ENCODE data around the gene ATAD2B.

The ATAD2B gene

GRCh38 chr2:23836505-23836904, 90.4 kb downstream of the ATAD2B start:
- no peak for DNase-seq

GRCh38 chr2:23835988-23836387, 90.9 kb downstream of the ATAD2B start:
- no peak for DNase-seq

- no peak for DNase-seq
These were observed 91.5 kb downstream of the ATAD2B start for GRCh38 chr2:23835423-23835822.

- DNase-seq: no peak
These were observed 97.9 kb downstream of the ATAD2B start for GRCh38 chr2:23828986-23829385.

DNA sequence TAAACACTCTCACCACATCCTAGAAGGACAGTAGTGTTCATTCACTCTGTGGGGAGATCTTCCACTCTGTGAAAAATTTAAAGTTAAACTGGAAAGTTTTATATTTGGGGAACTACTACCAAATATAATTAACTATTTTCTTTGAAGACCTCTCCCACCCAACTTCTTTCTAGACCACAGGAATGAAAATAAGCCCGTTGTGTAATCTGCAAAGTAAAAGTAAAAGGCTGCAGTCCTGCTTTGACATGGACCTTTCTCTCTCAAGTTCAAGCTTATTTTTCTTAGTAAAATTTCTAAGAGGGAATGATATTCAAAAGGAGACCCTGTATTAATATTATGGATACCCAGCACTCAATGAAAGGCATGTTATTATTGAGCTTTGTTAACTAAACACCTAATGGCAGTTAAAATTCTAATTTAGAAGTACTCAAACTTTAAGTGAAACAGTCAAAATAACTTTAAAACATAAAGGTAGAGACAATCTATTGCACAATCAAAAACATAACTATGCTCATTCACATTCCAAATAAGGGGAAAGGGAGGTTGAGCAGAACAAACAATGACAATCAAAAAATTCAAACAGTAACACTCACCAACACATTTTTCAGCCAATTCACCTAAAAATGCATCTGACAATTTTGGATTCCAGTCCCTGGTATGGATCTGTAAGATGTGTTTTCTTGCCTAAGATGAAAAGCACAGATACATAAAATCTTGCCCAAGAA, 98.5 kb downstream of the ATAD2B start:
- DNase-seq: no peak

DNA sequence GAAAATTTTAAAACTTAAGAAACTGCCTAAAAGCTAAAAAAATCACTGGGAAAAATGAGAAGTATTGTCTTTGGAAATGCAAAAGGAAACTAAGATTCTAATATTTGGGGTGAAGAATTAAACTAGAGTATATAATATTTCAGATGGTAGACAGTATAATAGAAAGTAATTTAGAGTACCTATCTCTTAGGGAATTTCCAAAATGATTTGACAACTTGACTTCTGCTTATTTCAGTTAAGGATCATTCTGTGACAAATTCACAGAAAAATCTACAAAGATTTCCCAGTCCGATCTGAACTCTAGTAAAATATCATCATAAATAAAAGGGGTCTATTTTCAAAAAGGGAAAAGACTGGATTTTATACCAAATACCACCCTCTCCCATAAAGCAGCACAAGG, 99.6 kb downstream of the ATAD2B start:
- DNase-seq: no peak

DNA sequence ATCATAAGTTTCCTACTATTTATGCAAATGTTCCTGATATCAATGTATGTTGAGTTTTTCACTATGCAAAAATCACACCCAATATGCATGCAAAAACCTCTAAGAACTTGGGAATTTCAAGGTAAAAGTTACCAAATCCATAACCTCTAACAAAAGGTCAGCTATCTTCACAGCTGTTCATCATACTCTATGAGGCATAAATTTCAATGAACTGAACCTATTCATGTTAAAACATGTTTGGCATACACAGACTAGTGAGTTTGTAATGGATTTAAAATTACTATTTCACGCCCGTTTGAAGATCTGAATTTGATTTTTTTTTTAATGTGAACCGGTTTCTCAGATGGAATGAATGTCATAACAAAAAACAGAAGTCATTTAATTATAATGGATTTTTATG, 100.2 kb downstream of the ATAD2B start:
- no peak for DNase-seq

- DNase-seq: no peak
These were observed 100.9 kb downstream of the ATAD2B start for GRCh38 chr2:23826040-23826439.

GRCh38 chr2:23824777-23825212, 102.1 kb downstream of the ATAD2B start:
- peak; percentile 89 for DNase-seq

DNA sequence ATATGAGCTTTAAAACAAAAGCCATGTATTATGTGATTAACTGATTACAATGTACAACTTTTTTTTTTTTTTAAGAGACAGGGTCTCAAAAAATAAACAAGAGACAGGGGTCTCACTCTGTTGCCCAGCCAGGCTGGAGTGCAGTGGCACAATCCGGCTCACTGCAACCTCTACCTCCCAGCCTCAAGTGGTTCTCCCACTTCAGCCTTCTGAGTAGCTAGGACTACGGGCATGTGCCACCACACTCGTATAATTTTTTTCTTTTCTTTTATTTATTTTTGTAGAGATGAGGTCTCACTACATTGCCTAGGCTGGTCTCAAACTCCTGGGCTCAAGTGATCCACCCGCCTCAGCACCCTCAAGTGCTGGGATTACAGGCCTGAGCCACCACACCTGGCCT, 103.1 kb downstream of the ATAD2B start:
- DNase-seq: no peak

DNA sequence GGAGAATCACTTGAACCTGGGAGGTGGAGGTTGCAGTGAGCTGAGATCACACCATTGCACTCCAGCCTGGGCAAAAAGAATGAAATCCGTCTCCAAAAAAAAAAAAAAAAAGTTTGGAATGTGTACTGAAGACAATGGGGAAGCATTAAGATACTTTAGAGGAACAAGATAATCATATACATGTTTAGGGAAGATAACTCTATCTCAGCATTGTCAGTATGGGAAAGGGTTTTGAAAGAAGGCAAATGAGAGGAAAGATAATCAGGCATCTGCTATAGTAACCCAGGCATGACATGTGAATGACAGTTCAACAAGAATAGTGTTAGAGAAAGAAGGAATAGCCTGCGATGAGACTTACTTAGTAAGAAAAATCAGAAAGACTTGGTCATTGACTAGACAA, 112.0 kb downstream of the ATAD2B start:
- DNase-seq: no peak

DNA sequence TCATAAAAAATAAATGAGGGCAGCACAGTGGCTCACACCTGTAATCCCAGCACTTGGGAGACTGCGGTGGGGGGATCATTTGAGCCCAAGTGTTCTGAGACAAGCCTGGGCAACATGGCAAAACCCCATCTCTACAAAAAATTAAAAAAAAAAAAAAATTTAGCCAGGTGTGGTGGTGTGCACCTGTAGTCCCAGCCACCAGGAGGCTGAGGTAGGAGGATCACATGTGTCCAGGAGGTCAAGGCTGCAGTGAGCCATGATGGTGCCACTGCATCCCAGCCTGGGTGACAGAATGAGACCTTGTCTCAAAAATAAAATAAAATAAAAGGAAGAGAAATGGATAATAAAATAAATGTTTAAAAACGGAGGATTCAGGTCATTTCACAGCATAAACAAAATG, 113.5 kb downstream of the ATAD2B start:
- no peak for DNase-seq

GRCh38 chr2:23809150-23809549, 117.8 kb downstream of the ATAD2B start:
- DNase-seq: no peak

DNA sequence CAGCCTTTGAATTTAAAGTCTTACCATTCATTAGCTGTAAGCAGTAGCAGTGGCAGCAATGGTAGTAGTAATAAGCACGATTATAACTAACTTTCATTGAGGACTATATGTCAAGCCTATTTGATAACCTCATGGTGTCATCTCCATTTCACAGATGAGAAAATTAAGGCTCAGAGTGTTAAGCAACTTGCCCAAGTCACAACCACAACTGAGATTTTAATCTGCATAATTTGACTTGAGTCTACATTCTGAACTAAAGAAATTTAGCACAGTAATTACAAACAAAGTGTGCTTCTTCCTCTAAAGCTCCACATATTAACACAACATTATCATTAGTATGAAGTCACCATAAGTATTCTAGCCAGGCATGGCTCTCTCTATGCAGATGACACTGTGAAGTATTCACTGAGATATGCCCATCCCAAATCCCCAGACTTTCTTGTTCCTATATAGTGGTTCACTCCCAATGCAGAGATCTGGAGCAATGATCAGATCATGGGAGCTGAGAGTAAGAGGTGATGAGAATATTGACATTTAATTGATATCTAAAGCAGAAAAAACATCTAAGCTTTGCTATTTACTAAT, 120.2 kb downstream of the ATAD2B start:
- DNase-seq: no peak

DNA sequence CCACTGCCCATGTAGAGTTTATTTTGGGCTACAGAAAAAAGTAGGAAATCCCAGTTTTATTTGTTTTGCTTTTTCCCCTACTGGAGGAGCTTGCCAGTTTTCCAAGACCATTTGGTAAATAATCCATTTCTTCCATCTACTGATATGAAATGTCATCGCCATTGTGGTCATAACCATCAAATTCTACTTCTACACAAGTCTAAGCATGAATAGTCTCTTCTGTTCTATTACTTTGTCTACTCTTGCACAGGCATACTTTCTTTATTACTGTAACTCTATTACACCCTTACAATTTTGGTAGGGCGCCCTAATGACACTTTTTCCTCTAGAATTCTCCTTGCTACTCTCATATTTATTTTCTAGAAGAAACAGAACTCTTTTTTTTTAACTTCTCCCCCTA, 120.7 kb downstream of the ATAD2B start:
- no peak for DNase-seq

DNA sequence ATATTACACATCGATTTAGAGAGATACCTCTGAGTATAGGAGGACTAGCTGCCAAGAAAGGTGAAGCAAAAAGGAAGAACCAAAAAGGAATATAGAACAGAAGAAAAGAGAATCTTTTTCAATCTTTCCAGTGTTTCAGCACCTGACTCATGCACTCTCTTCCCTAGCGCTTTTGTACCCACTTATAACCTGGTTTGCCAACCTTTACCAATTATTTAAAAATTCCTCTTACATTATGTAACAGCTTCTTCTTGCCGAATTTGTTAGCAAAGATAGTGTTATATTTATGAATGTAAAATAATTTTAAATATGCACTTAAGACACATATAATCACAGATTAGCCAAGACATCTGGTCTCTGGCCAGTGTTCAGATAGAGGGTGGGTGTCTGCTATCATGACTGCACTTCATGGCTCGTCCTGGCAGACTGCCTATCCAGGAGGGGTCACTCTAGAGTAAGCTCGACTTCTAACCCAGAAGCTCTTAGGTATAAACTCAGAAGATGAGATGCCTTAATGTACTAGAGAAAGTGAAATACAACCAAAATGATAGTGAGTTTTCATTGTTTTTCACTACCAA, 122.9 kb downstream of the ATAD2B start:
- DNase-seq: no peak

DNA sequence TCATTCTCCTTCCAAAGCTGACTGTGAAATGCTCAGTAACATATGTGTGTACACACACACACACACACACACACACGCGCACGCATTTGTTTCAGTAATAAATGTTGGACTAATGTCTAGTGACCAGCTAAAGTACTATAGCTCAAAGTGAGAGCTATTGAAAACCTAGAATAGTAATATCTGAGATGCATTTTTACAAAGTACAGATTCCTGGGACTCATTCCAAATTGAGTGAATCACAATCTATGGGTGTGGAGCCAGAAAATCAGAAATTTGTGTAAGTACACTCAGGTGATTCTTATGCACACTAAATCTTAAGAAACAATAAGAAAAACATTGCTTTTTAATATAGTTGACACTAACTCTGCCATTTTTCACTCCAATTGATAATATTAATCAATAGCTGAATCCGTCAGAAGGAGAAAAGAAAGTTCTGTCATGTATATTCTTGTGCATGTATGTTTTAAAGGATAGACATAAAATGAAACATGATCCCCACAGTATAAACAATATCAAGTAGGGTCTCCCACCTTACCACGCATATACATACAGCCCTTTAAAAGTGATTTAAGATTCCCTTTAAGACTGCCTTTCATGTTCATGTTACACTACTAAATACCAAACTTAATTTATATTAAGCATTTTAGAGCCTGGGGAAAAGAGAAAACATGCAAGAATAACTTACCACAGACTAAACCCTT, 123.5 kb downstream of the ATAD2B start:
- no peak for DNase-seq

DNA sequence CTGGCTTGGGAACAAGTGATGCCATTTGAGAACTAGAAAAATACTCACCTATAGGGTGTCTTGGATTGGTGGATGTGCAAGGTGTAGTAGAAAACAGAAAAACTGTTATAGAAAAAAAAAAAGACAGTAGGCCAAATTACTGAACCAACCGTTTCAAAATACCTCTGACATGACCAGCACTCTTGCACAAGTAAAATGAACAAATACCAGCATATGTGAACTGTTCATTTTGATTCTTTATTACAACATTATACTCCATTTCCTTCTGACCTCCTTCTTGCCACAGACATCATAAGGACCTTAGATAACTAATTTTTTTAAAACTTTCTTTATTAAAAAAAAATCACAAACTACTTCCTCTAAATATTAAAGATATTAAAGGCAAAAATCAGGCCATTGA, 125.5 kb downstream of the ATAD2B start:
- no peak for DNase-seq

DNA sequence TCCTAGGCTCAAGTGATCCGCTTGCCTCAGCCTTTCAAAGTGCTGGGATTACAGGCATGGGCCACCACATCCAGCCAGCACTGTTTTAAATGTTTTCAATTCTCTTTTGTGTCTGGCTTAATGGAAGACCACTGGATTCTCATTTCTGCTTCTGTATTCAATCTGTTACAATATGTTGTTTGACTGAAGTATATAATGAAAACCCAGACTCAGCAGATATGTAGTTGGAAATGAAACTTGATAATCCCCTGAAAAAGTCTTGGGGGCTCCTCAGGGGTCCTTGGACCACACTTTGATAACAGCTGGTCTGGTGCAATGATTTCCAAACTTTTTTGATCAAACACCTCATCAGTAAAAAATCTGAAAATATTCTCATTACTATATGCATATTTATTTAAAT, 132.7 kb downstream of the ATAD2B start:
- DNase-seq: no peak

GRCh38 chr2:23793476-23793875, 133.4 kb downstream of the ATAD2B start:
- DNase-seq: no peak

DNA sequence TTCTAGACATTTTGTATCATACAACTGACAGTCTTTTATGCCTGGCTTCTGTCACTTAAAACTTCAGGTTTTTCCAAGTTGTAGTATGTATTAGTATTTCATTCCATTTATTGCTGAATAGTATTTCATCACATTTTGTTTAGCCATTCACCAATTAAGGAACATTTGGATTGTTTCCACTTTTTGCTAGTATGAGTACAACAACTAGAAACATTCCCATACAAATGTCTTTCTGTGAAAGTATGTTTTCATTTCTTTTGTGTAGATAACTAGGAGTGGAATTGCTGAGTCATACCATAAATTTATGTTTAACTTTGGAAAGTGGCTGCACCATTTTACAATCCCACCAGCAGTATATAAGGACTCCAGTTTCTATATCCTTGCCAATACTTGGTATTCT, 135.9 kb downstream of the ATAD2B start:
- no peak for DNase-seq

GRCh38 chr2:23789012-23789411, 137.9 kb downstream of the ATAD2B start:
- no peak for DNase-seq

DNA sequence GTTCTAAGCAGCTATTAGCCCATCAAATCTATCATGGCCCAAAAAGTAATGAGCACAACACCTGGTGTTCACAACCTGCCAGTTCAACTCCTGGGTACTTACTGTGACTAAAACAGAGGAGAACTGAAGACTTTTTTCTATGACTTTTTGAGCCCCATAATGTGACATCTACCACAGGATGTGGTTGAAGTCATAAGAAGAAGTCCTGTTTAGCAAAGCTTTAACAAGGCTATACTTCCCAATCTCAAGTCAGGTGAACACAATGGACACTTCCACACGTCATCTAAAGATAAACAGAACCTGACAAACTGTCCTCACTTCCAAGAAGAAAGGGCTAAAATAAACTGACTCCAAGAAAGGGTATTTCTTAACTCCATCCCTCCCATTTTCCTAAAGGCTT, 138.8 kb downstream of the ATAD2B start:
- no peak for DNase-seq

DNA sequence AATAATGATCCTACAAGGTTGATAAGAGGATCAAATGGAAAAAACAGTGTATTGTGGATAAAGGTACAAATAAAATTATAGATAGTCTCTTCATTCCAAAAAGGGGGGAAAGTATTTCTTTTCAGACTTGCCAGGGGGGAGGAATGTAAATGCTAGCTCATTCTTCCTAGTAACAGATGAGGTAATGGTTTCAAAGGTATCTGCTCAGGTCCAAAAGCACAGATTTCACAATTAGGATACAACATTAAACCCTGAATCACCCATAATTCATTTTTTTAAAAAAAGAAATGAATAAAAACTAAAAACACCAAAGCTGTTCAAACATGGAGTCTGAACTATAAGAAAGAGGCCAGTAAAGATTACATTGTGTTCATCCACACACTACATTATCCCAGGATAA, 142.0 kb downstream of the ATAD2B start:
- no peak for DNase-seq

Measured in eye (tissue), 1 donor.